CD4-positive, alpha-beta T cell (primary cell): ENCODE results near the gene C14orf180. TPM values are rescaled to one million over a fixed set of nuclear protein-coding genes. Genes with fewer than 3 reads are reported as not detected.

Source experiments
- ATAC-seq: fragments of 200-7000 bp; cut with Tn5 transposase; one replicate; pipeline ENCODE4 v1.10.0; 2022; ENCODE audit warnings: mild to moderate bottlenecking; ENCODE audit not compliant: poor library complexity
- CTCF ChIA-PET: fragments of 350-600 bp; sonication (Branson Sonifier 250); formaldehyde crosslinking; loops from one replicate; lab custom pipeline; 2021; ENCODE audit warnings: antibody characterized with exemption, inconsistent platforms; lab: Charles Lee
- POLR2A ChIA-PET: fragments of 350-600 bp; sonication (Branson Sonifier 250); formaldehyde crosslinking; loops from one replicate; lab custom pipeline; 2021; ENCODE audit warnings: antibody characterized with exemption, inconsistent platforms; lab: Charles Lee
- DNase-seq, 14 experiments: peaks; one replicate each; pipeline ENCODE4 v3.0.0-alpha.2; 2013 to 2020; ENCODE audit warnings: mixed read lengths in 2 of 14
- H3K27ac ChIP-seq, 2 donors: one replicate each; pipeline versions ENCODE4 v1.5.1 to v1.7.0; 2013; ENCODE audit warnings: low read length in 2 of 2, low read depth in 1 of 2, mild to moderate bottlenecking in 1 of 2
- H3K27me3 ChIP-seq, 2 experiments: 1 replicate in 1 of 2; 2 replicates in 1 of 2; pipeline versions ENCODE4 v1.6.1 to v1.7.0; 2013; ENCODE audit warnings: low read length in 2 of 2, control low read depth in 1 of 2, mild to moderate bottlenecking in 1 of 2, moderate library complexity in 1 of 2; ENCODE audit not compliant: insufficient read depth in 2 of 2, control insufficient read depth in 1 of 2
- H3K36me3 ChIP-seq: one replicate; pipeline ENCODE4 v1.6.1; 2013; ENCODE audit warnings: low read length, control low read depth; ENCODE audit not compliant: insufficient read depth
- H3K4me1 ChIP-seq: one replicate; pipeline ENCODE4 v1.6.1; 2013; ENCODE audit warnings: low read length, control low read depth; ENCODE audit not compliant: insufficient read depth
- H3K4me3 ChIP-seq: one replicate; pipeline ENCODE4 v1.5.1; 2013; ENCODE audit warnings: mild to moderate bottlenecking, low read length, moderate library complexity
- H3K9me3 ChIP-seq, 2 experiments: 1 replicate in 1 of 2; 2 replicates in 1 of 2; pipeline versions ENCODE4 v1.6.1 to v1.7.0; 2013; ENCODE audit warnings: low read length in 2 of 2, mild to moderate bottlenecking in 2 of 2, control low read depth in 1 of 2, moderate library complexity in 1 of 2; ENCODE audit not compliant: control insufficient read depth in 1 of 2, insufficient read depth in 1 of 2
- H3K27ac Mint-ChIP-seq: one replicate; pipeline ENCODE4 v1.8.0; 2020; ENCODE audit warnings: mixed read lengths
- H3K27me3 Mint-ChIP-seq: one replicate; pipeline ENCODE4 v1.8.0; 2021; ENCODE audit warnings: mixed read lengths
- H3K36me3 Mint-ChIP-seq: one replicate; pipeline ENCODE4 v1.8.0; 2021; ENCODE audit warnings: low read depth, mixed read lengths
- H3K4me1 Mint-ChIP-seq: one replicate; pipeline ENCODE4 v1.8.0; 2021; ENCODE audit warnings: low read depth, mixed read lengths
- H3K4me3 Mint-ChIP-seq: one replicate; pipeline ENCODE4 v1.8.0; 2020; ENCODE audit warnings: mild to moderate bottlenecking, mixed read lengths
- H3K9me3 Mint-ChIP-seq: one replicate; pipeline ENCODE4 v1.8.0; 2020; ENCODE audit warnings: mixed read lengths
- intact Hi-C, 2 experiments: fragments of 100-400 bp; cut with DNase I in 1 of 2; cut with micrococcal nuclease in 1 of 2; formaldehyde crosslinking; loops; one replicate each; pipeline versions ENCODE4 v1.15.1 to v1.9.0; 2023 to 2025; cut with DNase I, micrococcal nuclease
- total RNA-seq, 174 experiments: library from RNA in 2 of 174; stranded (reverse) in 2 of 174; gene quantifications; one replicate each; pipeline ENCODE4 v1.2.3 and lab custom pipeline; 2021 to 2026
- TF ChIP-seq, protein P1 (sequence below): fragments of 200-600 bp; IDR thresholded peaks from one replicate; pipeline ENCODE4 v1.8.0; 2022; ENCODE audit warnings: antibody characterized with exemption, mild to moderate bottlenecking

Gene C14orf180
- total RNA-seq, 2 experiments from 2014 or later = not detected

DNA sequence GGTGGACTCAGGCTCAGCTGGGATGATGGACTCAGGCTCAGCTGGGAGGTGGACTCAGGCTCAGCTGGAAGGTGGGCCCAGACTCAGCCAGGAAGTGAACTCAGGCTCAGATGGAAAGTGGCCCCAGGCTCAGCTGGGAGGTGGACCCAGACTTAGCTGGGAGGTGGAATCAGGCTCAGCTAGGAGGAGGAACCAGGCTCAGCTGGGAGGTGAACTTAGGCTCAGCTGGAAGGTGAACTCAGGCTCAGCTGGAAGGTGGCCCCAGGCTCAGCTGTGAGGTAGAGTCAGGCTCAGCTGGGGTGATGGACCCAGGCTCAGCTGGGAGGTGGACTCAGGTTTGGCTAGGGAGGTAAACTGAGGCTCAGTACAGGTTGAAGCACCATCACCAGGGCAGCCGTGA is 21.8 kb upstream of the C14orf180 start:
- H3K4me3 Mint-ChIP-seq = no peak overlapping the region
- ChIA-PET POLR2A (no interaction called here), CTCF (no interaction called here)
- H3K27me3 Mint-ChIP-seq = peaks cover 4% of the 10 kb centered on the region
- no peaks in the 10 kb centered on the region for H3K9me3 Mint-ChIP-seq
- ATAC-seq (no peak), DNase-seq (no peak)
- H3K9me3 ChIP-seq = peaks cover 0 to 7% of the 10 kb centered on the region in 2 experiments
- H3K4me1 ChIP-seq = no peaks in the 10 kb centered on the region
- H3K27ac Mint-ChIP-seq = no peak overlapping the region
- H3K4me3 ChIP-seq = no peak overlapping the region
- no peaks in the 10 kb centered on the region for H3K36me3 ChIP-seq
- no peaks in the 10 kb centered on the region for H3K4me1 Mint-ChIP-seq
- intact Hi-C loops = no loop called here
- H3K27ac ChIP-seq = no peak overlapping the region
- H3K27me3 ChIP-seq = peaks cover 0 to 3% of the 10 kb centered on the region in 2 experiments
- H3K36me3 Mint-ChIP-seq = no peaks in the 10 kb centered on the region
- TF ChIP-seq, protein P1, sequence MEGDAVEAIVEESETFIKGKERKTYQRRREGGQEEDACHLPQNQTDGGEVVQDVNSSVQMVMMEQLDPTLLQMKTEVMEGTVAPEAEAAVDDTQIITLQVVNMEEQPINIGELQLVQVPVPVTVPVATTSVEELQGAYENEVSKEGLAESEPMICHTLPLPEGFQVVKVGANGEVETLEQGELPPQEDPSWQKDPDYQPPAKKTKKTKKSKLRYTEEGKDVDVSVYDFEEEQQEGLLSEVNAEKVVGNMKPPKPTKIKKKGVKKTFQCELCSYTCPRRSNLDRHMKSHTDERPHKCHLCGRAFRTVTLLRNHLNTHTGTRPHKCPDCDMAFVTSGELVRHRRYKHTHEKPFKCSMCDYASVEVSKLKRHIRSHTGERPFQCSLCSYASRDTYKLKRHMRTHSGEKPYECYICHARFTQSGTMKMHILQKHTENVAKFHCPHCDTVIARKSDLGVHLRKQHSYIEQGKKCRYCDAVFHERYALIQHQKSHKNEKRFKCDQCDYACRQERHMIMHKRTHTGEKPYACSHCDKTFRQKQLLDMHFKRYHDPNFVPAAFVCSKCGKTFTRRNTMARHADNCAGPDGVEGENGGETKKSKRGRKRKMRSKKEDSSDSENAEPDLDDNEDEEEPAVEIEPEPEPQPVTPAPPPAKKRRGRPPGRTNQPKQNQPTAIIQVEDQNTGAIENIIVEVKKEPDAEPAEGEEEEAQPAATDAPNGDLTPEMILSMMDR = no peak

DNA sequence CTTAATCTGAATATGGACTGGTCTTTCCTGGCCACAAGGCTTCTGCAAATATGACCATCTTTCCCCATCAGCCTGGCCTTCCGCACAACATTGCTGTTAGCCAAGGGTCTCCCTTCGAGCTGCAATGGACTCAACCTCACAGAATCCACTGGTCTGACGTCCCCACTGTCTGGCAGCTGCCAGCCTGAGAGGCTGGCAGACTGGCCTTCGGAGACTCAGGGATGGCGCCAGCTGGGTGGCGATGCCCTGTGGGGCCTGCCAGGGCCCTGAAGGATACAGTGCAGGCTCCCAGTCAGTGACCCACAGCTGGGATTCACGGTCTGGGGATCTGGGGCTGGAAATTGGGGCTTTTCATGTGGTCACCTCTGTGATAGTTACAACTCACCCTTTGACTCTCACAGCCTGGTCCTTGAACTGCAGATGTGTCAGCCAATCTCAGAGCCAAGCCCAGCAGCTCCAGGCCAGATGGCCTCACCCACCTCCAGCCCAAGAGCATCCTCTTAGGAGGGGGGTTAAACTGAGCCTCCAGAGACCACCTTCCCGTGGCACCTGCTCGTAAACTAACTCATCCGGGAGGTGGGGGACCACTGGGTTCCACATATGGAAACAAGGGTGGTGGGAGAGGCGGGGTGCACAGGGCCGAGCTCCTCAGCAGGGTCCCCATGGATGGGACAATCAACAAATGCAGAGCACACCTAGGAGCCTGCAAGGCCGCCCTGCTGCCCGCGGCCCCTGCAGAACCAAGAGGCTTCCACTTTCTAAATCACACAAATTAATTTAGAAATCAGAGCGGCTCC is 21.1 kb upstream of the C14orf180 start:
- Mint-ChIP-seq H3K27ac (no peak overlapping the region), H3K36me3 (no peaks in the 10 kb centered on the region), H3K4me1 (no peaks in the 10 kb centered on the region), H3K27me3 (peaks cover 3% of the 10 kb centered on the region), H3K9me3 (no peaks in the 10 kb centered on the region), H3K4me3 (no peak overlapping the region)
- TF ChIP-seq, protein P1 = no peak
- Histone ChIP-seq H3K27me3 (peaks cover 3% of the 10 kb centered on the region in 2 experiments), H3K9me3 (peaks cover 0 to 7% of the 10 kb centered on the region in 2 experiments), H3K27ac (no peak overlapping the region), H3K36me3 (no peaks in the 10 kb centered on the region), H3K4me1 (no peaks in the 10 kb centered on the region), H3K4me3 (no peak overlapping the region)
- DNase-seq (no peak), ATAC-seq (no peak)
- POLR2A ChIA-PET = no interaction called here
- CTCF ChIA-PET = no interaction called here
- intact Hi-C loops = no loop called here

DNA sequence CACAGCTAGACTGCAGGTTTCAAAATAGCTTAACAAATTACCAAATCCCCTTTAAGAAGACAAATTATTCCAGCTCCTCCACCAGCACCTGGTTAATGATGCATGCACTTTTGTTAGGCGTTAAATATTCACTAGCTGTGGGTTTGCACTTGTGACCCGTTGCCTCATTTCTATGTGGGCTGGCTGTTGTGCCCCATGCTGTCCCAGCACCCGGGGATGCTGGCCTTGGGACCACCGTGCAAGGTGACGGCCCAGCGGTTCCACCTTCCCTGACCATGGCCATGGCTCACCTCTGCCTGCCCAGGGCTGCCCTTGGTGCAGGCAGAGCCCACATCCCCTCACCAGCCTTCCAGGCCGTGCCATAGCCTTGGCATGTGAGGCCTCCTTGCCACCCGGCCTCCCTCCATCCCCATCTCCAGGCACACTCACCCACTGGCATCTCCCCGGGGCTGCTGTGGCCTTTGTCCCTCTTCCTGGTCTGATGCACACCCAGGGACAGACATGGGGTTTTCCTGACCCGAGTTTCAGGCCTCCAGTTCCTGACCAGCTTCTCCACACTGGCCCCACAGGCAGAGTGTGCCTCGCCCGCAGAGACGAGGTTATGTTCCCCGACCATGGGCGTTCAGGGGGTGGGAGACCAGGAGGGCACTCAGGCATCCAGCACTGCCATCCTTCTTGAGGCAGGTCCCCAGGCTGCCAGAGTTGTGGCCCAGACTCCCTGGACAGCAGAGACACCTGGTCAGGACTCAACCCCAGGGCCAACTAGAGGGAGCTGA is 20.3 kb upstream of the C14orf180 start:
- H3K27ac Mint-ChIP-seq = no peak overlapping the region
- POLR2A ChIA-PET = no interaction called here
- H3K27ac ChIP-seq = no peak overlapping the region
- TF ChIP-seq, protein P1 = no peak
- no peak overlapping the region for H3K4me3 ChIP-seq
- peaks cover 3 to 11% of the 10 kb centered on the region in 2 experiments for H3K27me3 ChIP-seq
- H3K4me1 ChIP-seq = peaks cover 6% of the 10 kb centered on the region
- CTCF ChIA-PET = no interaction called here
- H3K36me3 Mint-ChIP-seq = no peaks in the 10 kb centered on the region
- no peaks in the 10 kb centered on the region for H3K36me3 ChIP-seq
- no peak overlapping the region for H3K4me3 Mint-ChIP-seq
- peaks cover 5% of the 10 kb centered on the region for H3K27me3 Mint-ChIP-seq
- no peak for ATAC-seq
- no peaks in the 10 kb centered on the region for H3K9me3 Mint-ChIP-seq
- H3K9me3 ChIP-seq = peaks cover 0 to 5% of the 10 kb centered on the region in 2 experiments
- no peaks in the 10 kb centered on the region for H3K4me1 Mint-ChIP-seq
- DNase-seq = peak in 1 of 14 experiments; percentile 2
- intact Hi-C loops = no loop called here
